GM12864 (cell line): ENCODE results near the gene ZNF800.

ENCODE experiments used
- DNase-seq: peaks from one replicate; pipeline ENCODE4 v3.0.0-alpha.2; 2011; ENCODE audit warnings: low read depth
- H3K4me3 ChIP-seq: 2 replicates; pipeline ENCODE4 v1.5.1; 2011; ENCODE audit warnings: mild to moderate bottlenecking, low read depth, low read length, control low read depth
- CTCF ChIP-seq: IDR thresholded peaks from 2 replicates; pipeline ENCODE4 v1.5.1; 2011; ENCODE audit warnings: low read depth, mild to moderate bottlenecking, moderate library complexity, low read length, control low read depth, inconsistent platforms; ENCODE audit errors: missing control alignments

Gene ZNF800

GRCh38 chr7:127379642-127380041, 12.9 kb downstream of the ZNF800 start:
- H3K4me3 ChIP-seq, result no peak overlapping the region
- no peak for TF ChIP-seq CTCF
- DNase-seq, result no peak

DNA sequence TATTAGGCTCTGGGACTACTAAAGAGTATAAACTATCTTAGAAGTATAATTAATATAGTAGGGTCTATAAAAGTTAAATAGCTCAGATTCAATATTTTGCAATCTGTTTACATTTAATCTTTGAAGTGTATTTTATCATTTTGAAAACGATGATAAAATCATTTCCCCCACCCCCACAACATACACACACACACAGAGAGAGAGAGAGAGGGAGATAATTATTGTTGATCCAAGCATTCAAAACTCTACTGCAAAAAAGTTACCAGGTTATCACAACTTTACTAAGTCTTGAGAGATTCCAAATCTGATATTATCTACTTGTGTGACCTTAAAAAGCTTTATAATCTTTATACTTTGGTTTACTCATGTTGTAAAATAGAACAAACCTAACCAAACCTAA, 14.0 kb downstream of the ZNF800 start:
- TF ChIP-seq CTCF, result no peak
- no peak for DNase-seq
- H3K4me3 ChIP-seq, result no peak overlapping the region

DNA sequence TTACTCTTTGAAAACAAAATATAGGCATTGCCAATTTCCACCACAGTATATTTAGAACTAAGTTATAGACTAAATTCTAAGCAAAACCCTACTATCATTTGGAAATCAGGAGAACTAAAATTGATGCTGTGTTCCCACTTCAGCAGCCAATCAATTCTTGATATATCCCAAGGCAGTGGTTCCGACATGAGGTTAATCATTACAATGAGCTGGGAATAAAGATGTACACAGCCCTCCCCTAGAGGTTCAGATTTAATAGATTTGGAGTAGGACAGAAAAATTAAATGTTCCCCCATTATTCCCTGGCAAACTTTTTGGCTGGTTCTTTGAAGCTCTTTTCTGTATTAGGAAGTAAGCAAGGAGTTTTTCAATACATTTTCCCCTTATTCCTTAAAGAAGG, 15.1 kb downstream of the ZNF800 start:
- no peak for DNase-seq
- no peak for TF ChIP-seq CTCF
- H3K4me3 ChIP-seq, result no peak overlapping the region

GRCh38 chr7:127375631-127376030, 16.9 kb downstream of the ZNF800 start:
- no peak overlapping the region for H3K4me3 ChIP-seq
- TF ChIP-seq CTCF, result no peak
- DNase-seq, result no peak

GRCh38 chr7:127367679-127368078, 24.8 kb downstream of the ZNF800 start:
- H3K4me3 ChIP-seq, result no peak overlapping the region
- TF ChIP-seq CTCF, result no peak
- no peak for DNase-seq

DNA sequence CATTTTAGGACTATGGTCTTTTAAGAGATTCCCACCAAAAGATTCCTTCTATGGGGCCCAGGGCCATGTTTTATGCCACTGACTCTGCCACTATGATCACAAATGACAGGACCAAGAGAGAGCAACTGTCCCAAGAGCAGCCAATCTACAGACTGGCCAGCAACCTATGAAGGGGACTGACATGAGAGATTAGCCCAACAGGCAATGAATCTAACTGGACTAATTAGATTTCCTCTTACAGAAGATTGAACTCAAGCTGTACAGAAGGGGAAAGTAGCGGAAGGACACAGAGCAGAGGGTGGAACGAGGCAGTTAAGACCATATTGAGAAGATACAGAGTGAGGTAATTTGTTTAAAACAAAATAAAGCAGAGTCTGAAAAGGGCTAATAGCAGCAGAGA, 25.8 kb downstream of the ZNF800 start:
- TF ChIP-seq CTCF, result no peak
- no peak for DNase-seq

DNA sequence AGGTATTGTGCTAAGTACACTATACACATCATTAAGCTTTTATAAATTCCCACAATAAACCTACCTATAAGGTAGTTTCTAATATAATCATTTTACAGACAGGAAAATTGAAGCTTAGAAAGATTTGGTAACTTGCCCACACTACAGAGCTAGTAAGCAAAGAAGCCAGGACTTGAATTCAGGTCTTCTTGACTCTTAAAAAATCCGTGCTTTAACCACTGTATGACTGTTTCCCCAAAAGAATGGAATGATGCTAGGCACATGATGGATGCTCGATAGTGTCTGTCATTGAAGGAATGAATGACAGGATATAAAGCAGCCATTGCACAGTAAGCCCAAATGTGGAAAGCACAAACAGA, 26.6 kb downstream of the ZNF800 start:
- no peak for TF ChIP-seq CTCF
- DNase-seq, result no peak
- no peak overlapping the region for H3K4me3 ChIP-seq

More for the DNA sequence above, 25.8 kb downstream of the ZNF800 start:
- no peak overlapping the region for H3K4me3 ChIP-seq
